GM13976 (cell line): ENCODE measurements around the gene AKAP9.
"Not testable (repeated sequence)": the region's sequence is repeated elsewhere in the genome, so short reads cannot be mapped to it uniquely, and the experiment has no call there.

Source experiments
- DNase-seq: peaks from one replicate; pipeline ENCODE4 v3.0.0; 2012; ENCODE audit warnings: low spot score
- CTCF ChIP-seq: IDR thresholded peaks from 2 replicates; pipeline ENCODE4 v1.5.1; 2012; ENCODE audit warnings: borderline replicate concordance, mild to moderate bottlenecking; ENCODE audit not compliant: insufficient read depth; ENCODE audit errors: extremely low read depth, missing control alignments, control extremely low read depth
- in situ Hi-C: fragments of 300-500 bp; cut with MboI; formaldehyde crosslinking; loops from one replicate; pipeline ENCODE4 v1.12.0; 2022; ENCODE audit warnings: low sequenced_read_pairs, mixed read lengths, inconsistent platforms; ENCODE audit not compliant: unreplicated experiment

The AKAP9 gene

GRCh38 chr7:91945476-91945875 is 4.8 kb downstream of the AKAP9 start:
- no peak for DNase-seq
- in situ Hi-C loops, result no loop called here
- TF ChIP-seq CTCF, result no peak

GRCh38 chr7:91946549-91946948 is 5.9 kb downstream of the AKAP9 start:
- in situ Hi-C loops, result no loop called here
- DNase-seq, result no peak
- no peak for TF ChIP-seq CTCF

- in situ Hi-C loops, result no loop called here
- no peak for DNase-seq
- TF ChIP-seq CTCF, result no peak
Observed at GRCh38 chr7:91947948-91948347, 7.3 kb downstream of the AKAP9 start.

- no peak for TF ChIP-seq CTCF
- in situ Hi-C loops, result no loop called here
- peak; percentile 36 for DNase-seq
Observed at GRCh38 chr7:91949221-91950009, 8.8 kb downstream of the AKAP9 start.

- no peak for TF ChIP-seq CTCF
- no peak for DNase-seq
- in situ Hi-C loops, result no loop called here
Observed at GRCh38 chr7:91953618-91954017, 13.0 kb downstream of the AKAP9 start.

GRCh38 chr7:91956464-91956863 is 15.8 kb downstream of the AKAP9 start:
- DNase-seq, in situ Hi-C loops: not testable (repeated sequence)

GRCh38 chr7:91957232-91957631 is 16.6 kb downstream of the AKAP9 start:
- no peak for TF ChIP-seq CTCF
- in situ Hi-C loops, result no loop called here
- DNase-seq, result no peak
